IMR-90 (cell line): Measurements from ENCODE around the gene FBXL13. TPM values are rescaled to one million over a fixed set of nuclear protein-coding genes. Genes with fewer than 3 reads are reported as not detected.

ENCODE experiments used
- ATAC-seq: fragments of 200-7000 bp; cut with Tn5 transposase; 2 replicates; pipeline ENCODE4 v1.9.1; 2020; ENCODE audit warnings: low read depth, mild to moderate bottlenecking, moderate library complexity
- BruUV-seq: library from RNA; stranded (reverse); fragments of 400-500 nt; replicated peaks from 2 replicates; lab custom pipeline; 2021; lab: Mats Ljungman, UMichigan
- CTCF ChIA-PET: fragments of 300-600 bp; formaldehyde crosslinking; extraction: SDS; loops from one replicate; lab custom pipeline; 2021; ENCODE audit warnings: antibody characterized with exemption; lab: Yijun Ruan, JAX
- POLR2A ChIA-PET: fragments of 300-600 bp; sonication (Branson Sonifier 250); formaldehyde crosslinking; loops from one replicate; lab custom pipeline; 2022; ENCODE audit warnings: antibody characterized with exemption; ENCODE audit not compliant: unreplicated experiment; lab: Charles Lee
- DNase-seq: peaks from one replicate; pipeline ENCODE4 v3.0.0; 2013
- H2AFZ ChIP-seq: replicated peaks from 2 replicates; pipeline ENCODE3; 2013; ENCODE audit warnings: low read length, mild to moderate bottlenecking; ENCODE audit not compliant: poor library complexity
- H2AK5ac ChIP-seq: 2 replicates; pipeline ENCODE4 v1.6.1; 2013; ENCODE audit warnings: low read depth, low read length, inconsistent platforms
- H2AK9ac ChIP-seq: replicated peaks from 2 replicates; pipeline ENCODE3; 2013; ENCODE audit warnings: mild to moderate bottlenecking, low read depth, low read length, moderate library complexity; ENCODE audit not compliant: poor library complexity
- H2BK120ac ChIP-seq: 2 replicates; pipeline ENCODE4 v1.6.1; 2013; ENCODE audit warnings: low read depth, low read length, inconsistent platforms
- H2BK15ac ChIP-seq: 3 replicates; pipeline ENCODE4 v1.6.1; 2013; ENCODE audit warnings: low read depth, low read length, inconsistent platforms
- H2BK20ac ChIP-seq: 2 replicates; pipeline ENCODE4 v1.6.1; 2013; ENCODE audit warnings: low read depth, mild to moderate bottlenecking, inconsistent platforms, low read length, moderate library complexity
- H2BK5ac ChIP-seq: 2 replicates; pipeline ENCODE4 v1.6.1; 2013; ENCODE audit warnings: mild to moderate bottlenecking, low read depth, low read length, inconsistent platforms; ENCODE audit not compliant: poor library complexity, severe bottlenecking
- H3K14ac ChIP-seq: replicated peaks from 2 replicates; pipeline ENCODE4 v1.6.1; 2013; ENCODE audit warnings: low read depth, low read length, inconsistent platforms
- H3K18ac ChIP-seq: 2 replicates; pipeline ENCODE4 v1.6.1; 2013; ENCODE audit warnings: low read depth, low read length, control low read depth
- H3K23ac ChIP-seq: 2 replicates; pipeline ENCODE4 v1.6.1; 2013; ENCODE audit warnings: low read depth, low read length, inconsistent platforms
- H3K27ac ChIP-seq: 2 replicates; pipeline ENCODE4 v1.5.1; 2013; ENCODE audit warnings: mild to moderate bottlenecking, control low read depth, low read length; ENCODE audit not compliant: insufficient read depth
- H3K27me3 ChIP-seq: 2 replicates; pipeline ENCODE4 v1.6.1; 2013; ENCODE audit warnings: low read length; ENCODE audit not compliant: control insufficient read depth, insufficient read depth
- H3K36me3 ChIP-seq: 2 replicates; pipeline ENCODE4 v1.6.1; 2013; ENCODE audit warnings: low read length, mixed read lengths; ENCODE audit not compliant: control insufficient read depth, insufficient read depth
- H3K4ac ChIP-seq: 2 replicates; pipeline ENCODE4 v1.6.1; 2013; ENCODE audit warnings: low read depth, low read length, inconsistent platforms
- H3K4me1 ChIP-seq: 2 replicates; pipeline ENCODE4 v1.6.1; 2013; ENCODE audit warnings: low read length, mixed read lengths; ENCODE audit not compliant: control insufficient read depth, insufficient read depth
- H3K4me2 ChIP-seq: 2 replicates; pipeline ENCODE4 v1.6.1; 2013; ENCODE audit warnings: low read depth, mild to moderate bottlenecking, control low read depth, low read length, moderate library complexity
- H3K4me3 ChIP-seq: 2 replicates; pipeline ENCODE4 v1.5.1; 2013; ENCODE audit warnings: low read depth, mild to moderate bottlenecking, control low read depth, low read length, moderate library complexity; ENCODE audit not compliant: insufficient read depth
- H3K56ac ChIP-seq: 2 replicates; pipeline ENCODE4 v1.6.1; 2013; ENCODE audit warnings: low read length, inconsistent platforms; ENCODE audit not compliant: insufficient read depth; ENCODE audit errors: extremely low read depth
- H3K79me1 ChIP-seq, 2 experiments: 2 replicates each; pipeline ENCODE4 v1.6.1; 2013; ENCODE audit warnings: low read length in 2 of 2, inconsistent platforms in 1 of 2, low read depth in 1 of 2
- H3K9ac ChIP-seq: 2 replicates; pipeline ENCODE4 v1.6.1; 2013; ENCODE audit warnings: low read depth, low read length, control low read depth
- H3K9me1 ChIP-seq: 2 replicates; pipeline ENCODE4 v1.6.1; 2013; ENCODE audit warnings: low read length, inconsistent platforms; ENCODE audit not compliant: insufficient read depth
- H3K9me3 ChIP-seq: 2 replicates; pipeline ENCODE4 v1.6.1; 2013; ENCODE audit warnings: low read length; ENCODE audit not compliant: control insufficient read depth, insufficient read depth
- H4K20me1 ChIP-seq: 2 replicates; pipeline ENCODE4 v1.6.1; 2013; ENCODE audit warnings: low read length, inconsistent platforms; ENCODE audit not compliant: insufficient read depth
- H4K5ac ChIP-seq: 2 replicates; pipeline ENCODE4 v1.6.1; 2013; ENCODE audit warnings: mild to moderate bottlenecking, low read depth, low read length, control low read depth
- H4K8ac ChIP-seq, 2 experiments: 2 replicates each; pipeline ENCODE4 v1.6.1; 2013; ENCODE audit warnings: low read depth in 2 of 2, low read length in 2 of 2, control low read depth in 1 of 2, inconsistent platforms in 1 of 2
- H4K91ac ChIP-seq: 2 replicates; pipeline ENCODE4 v1.6.1; 2013; ENCODE audit warnings: low read depth, low read length, inconsistent platforms; ENCODE audit not compliant: insufficient read depth
- BHLHE40 ChIP-seq: fragments of 150-350 bp; IDR thresholded peaks from 2 replicates; pipeline ENCODE4 v1.6.1; 2016; ENCODE audit warnings: mild to moderate bottlenecking, low read depth, low read length
- CEBPB ChIP-seq: IDR thresholded peaks from 2 replicates; pipeline ENCODE4 v1.6.1; 2012; ENCODE audit warnings: low read depth, low read length, improper control_type of control experiment
- CHD1 ChIP-seq: IDR thresholded peaks from 2 replicates; pipeline ENCODE4 v1.6.1; 2012; ENCODE audit warnings: low read depth, low read length, improper control_type of control experiment
- ELK1 ChIP-seq: fragments of 150-350 bp; IDR thresholded peaks from 2 replicates; pipeline ENCODE4 v1.6.1; 2016; ENCODE audit warnings: low read depth, mild to moderate bottlenecking, low read length, moderate library complexity, borderline replicate concordance
- FOS ChIP-seq: fragments of 150-350 bp; IDR thresholded peaks from 2 replicates; pipeline ENCODE4 v1.6.1; 2016; ENCODE audit warnings: low read depth, low read length
- MAFK ChIP-seq: IDR thresholded peaks from 2 replicates; pipeline ENCODE4 v1.6.1; 2012; ENCODE audit warnings: low read depth, low read length, improper control_type of control experiment
- MAZ ChIP-seq: IDR thresholded peaks from 2 replicates; pipeline ENCODE4 v1.6.1; 2012; ENCODE audit warnings: low read depth, mild to moderate bottlenecking, low read length, improper control_type of control experiment, moderate library complexity, borderline replicate concordance
- MXI1 ChIP-seq: IDR thresholded peaks from 2 replicates; pipeline ENCODE4 v1.6.1; 2012; ENCODE audit warnings: low read depth, mild to moderate bottlenecking, low read length, moderate library complexity, borderline replicate concordance
- NFE2L2 ChIP-seq: fragments of 150-350 bp; IDR thresholded peaks from 2 replicates; pipeline ENCODE4 v1.6.1; 2016; ENCODE audit warnings: low read depth, mild to moderate bottlenecking, low read length
- RAD21 ChIP-seq: IDR thresholded peaks from 2 replicates; pipeline ENCODE4 v1.6.1; 2012; ENCODE audit warnings: low read length, improper control_type of control experiment
- RFX5 ChIP-seq: IDR thresholded peaks from 2 replicates; pipeline ENCODE4 v1.8.0; 2012; ENCODE audit warnings: low read depth, mild to moderate bottlenecking, low read length, moderate library complexity
- SMC3 ChIP-seq: fragments of 150-350 bp; IDR thresholded peaks from 2 replicates; pipeline ENCODE4 v1.6.1; 2016; ENCODE audit warnings: low read depth, mild to moderate bottlenecking, antibody characterized with exemption, low read length, moderate library complexity
- USF2 ChIP-seq: fragments of 150-350 bp; IDR thresholded peaks from 2 replicates; pipeline ENCODE4 v1.6.1; 2017; ENCODE audit warnings: mild to moderate bottlenecking, antibody characterized with exemption, low read length, low read depth
- WGBS, 2 experiments: methylation state at CpG; one replicate each; pipeline versions ENCODE4 v1.1.5 to v1.1.7; 2013; ENCODE audit warnings: missing lambda C conversion rate in 2 of 2; ENCODE audit not compliant: insufficient read length in 1 of 2; ENCODE audit errors: extremely low coverage in 2 of 2; 5-methylcytosine and 5-hydroxymethylcytosine counted together
- dilution Hi-C: fragments of 300-500 bp; cut with HindIII; formaldehyde crosslinking; loops from one replicate; pipeline ENCODE4 v1.14.3; 2018; ENCODE audit warnings: low sequenced_read_pairs; ENCODE audit not compliant: unreplicated experiment
- in situ Hi-C: fragments of 300-500 bp; cut with MboI; formaldehyde crosslinking; loops from 3 replicates; pipeline ENCODE4 v1.14.3; 2019; ENCODE audit warnings: low sequenced_read_pairs, inconsistent platforms, mixed read lengths
- intact Hi-C: fragments of 100-400 bp; cut with micrococcal nuclease; formaldehyde crosslinking; loops from 2 replicates; pipeline ENCODE4 v1.10.0; 2022
- polyA plus RNA-seq, 3 experiments: library from polyadenylated mRNA; depleted of rRNA; stranded (reverse); fragments of >200 nt; gene quantifications; 2 replicates each; pipeline ENCODE4 v1.2.3, GENCODE V29; 2012; ENCODE audit warnings: low replicate concordance in 1 of 3
- total RNA-seq: library from RNA; depleted of rRNA; stranded (reverse); fragments of >200 nt; gene quantifications from 2 replicates; pipeline ENCODE4 v1.2.3, GENCODE V29; 2012
- TF ChIP-seq, protein P1 (sequence below): conservative IDR thresholded peaks from 2 replicates; pipeline ENCODE4 v1.5.1; 2012; ENCODE audit warnings: mild to moderate bottlenecking, low read depth, low read length, improper control_type of control experiment

FBXL13 gene
- total and polyA plus RNA-seq, 2 of the 4 experiments (the other 2 are of a cell fraction): 0.24 to 0.36 TPM

- Histone ChIP-seq H3K14ac (peak overlapping the region; percentile 35; the same call in 1 of the 2 replicates), H4K20me1 (no peaks in the 10 kb centered on the region), H3K4me3 (no peak overlapping the region), H3K18ac (peak overlapping the region; percentile 93; the same call in 1 of the 2 replicates), H3K4me2 (no peak overlapping the region), H4K8ac (peak overlapping the region in 1 of 2 experiments; percentile 81; a peak in 3 of 4 replicates), H2AK9ac (no peak overlapping the region), H2BK15ac (peak overlapping the region; percentile 85), H3K27me3 (no peaks in the 10 kb centered on the region), H3K9me3 (no peaks in the 10 kb centered on the region), H3K23ac (peak overlapping the region; percentile 47; the same call in 1 of the 2 replicates), H3K36me3 (no peaks in the 10 kb centered on the region), H4K5ac (peak overlapping the region; percentile 12; the same call in 1 of the 2 replicates), H3K79me1 (peaks cover 0 to 4% of the 10 kb centered on the region in 2 experiments; a peak in 2 of 4 replicates), H3K4me1 (peaks cover 11% of the 10 kb centered on the region), H3K9ac (no peak overlapping the region), H3K27ac (peak overlapping the region; percentile 85; the same call in 1 of the 2 replicates), H3K4ac (peak overlapping the region; percentile 10; the same call in 1 of the 2 replicates), H2BK120ac (peak overlapping the region; percentile 87; the same call in 1 of the 2 replicates), H2AFZ (no peak overlapping the region), H3K9me1 (peaks cover 11% of the 10 kb centered on the region), H2BK5ac (peak overlapping the region; percentile 73), H3K56ac (no peak overlapping the region), H4K91ac (peak overlapping the region; percentile 93; the same call in 1 of the 2 replicates), H2BK20ac (peak overlapping the region; percentile 87; the same call in 1 of the 2 replicates), H2AK5ac (peak overlapping the region; percentile 24; the same call in 1 of the 2 replicates)
- ATAC-seq (peak; percentile 12; the same call in 1 of the 2 replicates), DNase-seq (no peak)
- no CpG with 5 or more reads among the region's 2 CpGs for WGBS, 2 experiments
- in situ Hi-C loops (no loop called here), dilution Hi-C loops (no loop called here), intact Hi-C loops (no loop called here)
- CTCF ChIA-PET: interaction anchor here (1.4 kb wide), 1 partner anchor 15 kb away, joined by 5 read pairs; no protein-coding TSS in a partner anchor
- BruUV-seq: no TSS peak
- no peak for TF ChIP-seq ELK1
- no peak for TF ChIP-seq RAD21
- no peak for TF ChIP-seq MAZ
- TF ChIP-seq CHD1: no peak
- TF ChIP-seq, protein P1, sequence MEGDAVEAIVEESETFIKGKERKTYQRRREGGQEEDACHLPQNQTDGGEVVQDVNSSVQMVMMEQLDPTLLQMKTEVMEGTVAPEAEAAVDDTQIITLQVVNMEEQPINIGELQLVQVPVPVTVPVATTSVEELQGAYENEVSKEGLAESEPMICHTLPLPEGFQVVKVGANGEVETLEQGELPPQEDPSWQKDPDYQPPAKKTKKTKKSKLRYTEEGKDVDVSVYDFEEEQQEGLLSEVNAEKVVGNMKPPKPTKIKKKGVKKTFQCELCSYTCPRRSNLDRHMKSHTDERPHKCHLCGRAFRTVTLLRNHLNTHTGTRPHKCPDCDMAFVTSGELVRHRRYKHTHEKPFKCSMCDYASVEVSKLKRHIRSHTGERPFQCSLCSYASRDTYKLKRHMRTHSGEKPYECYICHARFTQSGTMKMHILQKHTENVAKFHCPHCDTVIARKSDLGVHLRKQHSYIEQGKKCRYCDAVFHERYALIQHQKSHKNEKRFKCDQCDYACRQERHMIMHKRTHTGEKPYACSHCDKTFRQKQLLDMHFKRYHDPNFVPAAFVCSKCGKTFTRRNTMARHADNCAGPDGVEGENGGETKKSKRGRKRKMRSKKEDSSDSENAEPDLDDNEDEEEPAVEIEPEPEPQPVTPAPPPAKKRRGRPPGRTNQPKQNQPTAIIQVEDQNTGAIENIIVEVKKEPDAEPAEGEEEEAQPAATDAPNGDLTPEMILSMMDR: no peak
- no peak for TF ChIP-seq MAFK
- TF ChIP-seq MXI1: no peak
- TF ChIP-seq CEBPB: no peak
- no peak for TF ChIP-seq USF2
- no peak for TF ChIP-seq SMC3
- TF ChIP-seq BHLHE40: no peak
- no peak for TF ChIP-seq NFE2L2
- TF ChIP-seq RFX5: no peak
- TF ChIP-seq FOS: no peak
- POLR2A ChIA-PET: interaction anchor here (0.6 kb wide), 1 partner anchor 26 kb away, joined by 5 read pairs; no protein-coding TSS in a partner anchor
These were observed 184.7 kb downstream of the FBXL13 start for GRCh38 chr7:102889851-102890250.
